Left renal cortex interstitium (tissue), 4 donors: ENCODE measurements around the gene MIPOL1. TPM values are rescaled to one million over a fixed set of nuclear protein-coding genes. Genes with fewer than 3 reads are reported as not detected.
"Not testable (repeated sequence)": the region's sequence is repeated elsewhere in the genome, so short reads cannot be mapped to it uniquely, and the experiment has no call there.

Experiments
- DNase-seq, 4 donors: peaks; one replicate each; pipeline ENCODE4 v3.0.0-alpha.2; 2013; ENCODE audit warnings: low read depth in 4 of 4, low spot score in 2 of 4, missing footprints in 1 of 4
- polyA plus RNA-seq, 4 donors: library from polyadenylated mRNA; unstranded; fragments of 120-200 nt; gene quantifications; one replicate each; pipeline ENCODE4 v1.2.1, GENCODE V29; 2013; ENCODE audit not compliant: insufficient read length in 4 of 4

MIPOL1 gene
- polyA plus RNA-seq, 4 donors = 10.4 to 12.8 (median 11.7) TPM

GRCh38 chr14:37376944-37377609, 179.3 kb downstream of the MIPOL1 start:
- DNase-seq = no peak

- no peak for DNase-seq
Measured at GRCh38 chr14:37384870-37385596, 187.3 kb downstream of the MIPOL1 start.

DNA sequence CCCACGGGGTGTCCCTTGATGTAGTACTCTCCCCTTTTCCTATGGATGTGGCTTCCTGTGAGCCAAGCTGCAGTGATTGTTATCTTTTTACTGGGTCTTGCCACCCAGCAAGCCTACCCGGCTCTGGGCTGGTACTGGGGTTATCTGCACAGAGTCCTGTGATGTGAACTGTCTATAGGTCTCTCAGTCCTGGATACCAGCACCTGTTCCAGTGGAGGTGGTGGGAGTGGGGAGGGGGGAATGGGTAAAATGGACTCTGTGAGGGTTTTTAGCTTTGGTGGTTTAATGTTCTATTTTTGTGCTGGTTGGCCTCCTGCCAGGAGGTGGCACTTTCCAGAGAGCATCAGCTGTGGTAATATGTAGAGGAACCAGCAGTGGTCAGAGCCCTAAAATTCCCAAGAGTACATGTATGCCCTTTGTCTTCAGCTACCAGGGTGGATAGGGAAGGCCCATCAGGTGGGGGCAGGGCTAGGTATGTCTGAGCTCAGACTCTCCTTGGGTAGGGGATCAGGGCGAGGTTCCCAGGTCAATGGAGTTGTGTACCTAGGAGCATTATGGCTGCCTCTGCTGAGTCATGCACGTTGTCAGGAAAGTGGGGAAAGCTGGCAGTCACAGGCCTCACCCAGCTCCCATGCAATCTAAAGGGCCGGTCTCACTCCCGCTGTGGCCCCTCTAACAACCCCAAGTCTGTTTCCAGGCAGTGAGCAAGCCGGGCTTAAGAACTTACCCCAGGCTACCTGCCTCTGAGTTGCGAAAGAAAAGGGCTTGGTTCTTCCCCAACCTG, 199.6 kb downstream of the MIPOL1 start:
- not testable (repeated sequence) for DNase-seq

GRCh38 chr14:37397941-37398215, 200.1 kb downstream of the MIPOL1 start:
- no peak for DNase-seq

DNA sequence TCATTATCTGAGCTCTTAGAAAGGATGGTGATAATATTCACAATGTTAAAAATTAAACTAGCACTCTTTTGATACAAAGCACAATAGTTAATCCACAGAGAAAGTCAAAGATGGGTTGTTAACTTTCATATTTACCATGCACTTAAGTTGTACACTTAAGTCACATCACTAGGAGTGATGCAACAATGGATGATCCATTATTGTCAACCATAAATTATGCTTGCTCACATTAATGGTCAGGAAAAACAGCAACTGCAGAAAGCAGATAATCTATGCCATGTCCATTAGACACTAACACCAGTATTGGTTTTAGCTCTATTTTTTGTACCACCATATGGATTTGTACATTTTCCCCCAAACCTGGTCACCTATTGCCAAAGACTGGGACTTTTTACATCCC, 201.8 kb downstream of the MIPOL1 start:
- DNase-seq = no peak

DNA sequence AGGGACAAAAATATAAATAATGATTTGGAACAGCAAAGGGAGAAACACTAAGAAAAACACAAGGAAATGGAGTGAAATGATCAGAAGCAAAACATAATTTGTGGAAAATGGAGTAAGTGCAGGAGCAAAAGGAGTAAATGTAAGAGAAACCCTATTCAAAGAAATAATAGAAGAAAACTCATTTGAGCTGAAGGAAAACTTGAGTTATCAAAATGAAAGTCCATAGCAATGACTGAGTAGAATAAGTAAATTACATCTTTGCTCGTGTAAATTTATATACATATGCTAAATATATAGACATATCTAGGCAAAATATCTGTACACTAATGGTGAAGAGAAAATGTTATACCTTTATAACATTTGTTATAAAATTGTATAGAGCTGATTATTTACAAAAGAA, 203.4 kb downstream of the MIPOL1 start:
- DNase-seq = no peak

- DNase-seq = no peak
Measured at GRCh38 chr14:37403626-37404025, 205.9 kb downstream of the MIPOL1 start.

DNA sequence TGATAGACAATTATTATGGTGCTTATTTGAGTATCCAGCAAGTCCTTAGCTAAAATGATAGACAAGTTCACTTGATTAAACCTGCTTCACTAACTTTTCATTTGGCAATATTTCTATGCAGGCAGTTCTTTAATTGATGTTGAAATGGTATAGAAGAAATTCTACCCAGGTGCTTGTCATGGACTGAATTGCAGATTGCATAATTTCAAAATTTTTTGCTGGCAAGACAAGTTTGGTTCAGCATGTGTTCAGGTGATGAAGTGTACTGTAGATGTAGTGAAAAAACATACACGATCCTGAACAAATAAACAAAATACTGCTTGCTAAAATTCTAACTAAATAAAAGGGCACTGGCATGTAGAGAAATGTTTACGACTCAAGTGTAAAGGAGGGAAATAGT, 208.4 kb downstream of the MIPOL1 start:
- no peak for DNase-seq

GRCh38 chr14:37411079-37411735, 213.5 kb downstream of the MIPOL1 start:
- DNase-seq = no peak

DNA sequence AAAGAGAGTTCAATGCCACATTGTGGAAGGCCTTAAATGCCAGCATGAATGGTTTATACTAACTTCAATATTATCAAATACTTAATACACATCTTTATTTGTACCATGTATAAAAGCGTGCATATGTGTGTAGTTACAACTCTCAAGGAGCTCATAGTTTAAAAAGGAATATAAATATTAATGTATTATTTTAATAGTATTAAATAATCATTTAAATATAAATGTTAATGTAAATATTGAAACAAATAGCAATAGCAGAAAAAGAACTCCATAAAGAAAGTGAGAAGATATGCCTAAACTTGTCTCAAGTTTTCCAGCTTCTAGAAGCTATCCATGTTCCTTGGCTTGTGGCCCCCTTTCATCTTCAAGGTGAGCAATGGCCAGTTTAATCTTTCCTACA, 215.3 kb downstream of the MIPOL1 start:
- no peak for DNase-seq

- DNase-seq = no peak
Measured at GRCh38 chr14:37413504-37414003, 215.8 kb downstream of the MIPOL1 start.

GRCh38 chr14:37416264-37416663, 218.5 kb downstream of the MIPOL1 start:
- no peak for DNase-seq

GRCh38 chr14:37417151-37417550, 219.4 kb downstream of the MIPOL1 start:
- no peak for DNase-seq

- DNase-seq = no peak
Measured at GRCh38 chr14:37417833-37418232, 220.1 kb downstream of the MIPOL1 start.

GRCh38 chr14:37420622-37421021, 222.9 kb downstream of the MIPOL1 start:
- DNase-seq = no peak

GRCh38 chr14:37422319-37422718, 224.6 kb downstream of the MIPOL1 start:
- no peak for DNase-seq

- no peak for DNase-seq
Measured at GRCh38 chr14:37422748-37423147, 225.0 kb downstream of the MIPOL1 start.

DNA sequence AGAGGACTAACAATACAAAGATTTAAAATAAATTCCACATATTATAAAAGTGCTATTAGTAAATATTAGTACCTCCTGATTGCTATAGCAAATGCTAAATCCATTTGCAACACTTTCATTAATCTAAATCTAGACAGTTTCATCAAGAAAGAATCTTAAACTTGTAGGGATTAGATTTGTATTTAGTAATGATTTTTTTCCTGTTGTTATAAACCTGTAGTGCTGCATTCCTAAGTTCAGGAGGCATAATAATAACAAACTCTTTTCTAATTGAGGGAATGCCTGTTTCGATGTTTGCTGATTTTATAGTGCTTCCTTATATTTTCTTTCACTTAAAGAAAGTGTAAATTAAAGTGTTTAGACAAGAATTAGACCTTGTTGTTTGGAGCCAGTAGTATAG, 231.2 kb downstream of the MIPOL1 start:
- no peak for DNase-seq

DNA sequence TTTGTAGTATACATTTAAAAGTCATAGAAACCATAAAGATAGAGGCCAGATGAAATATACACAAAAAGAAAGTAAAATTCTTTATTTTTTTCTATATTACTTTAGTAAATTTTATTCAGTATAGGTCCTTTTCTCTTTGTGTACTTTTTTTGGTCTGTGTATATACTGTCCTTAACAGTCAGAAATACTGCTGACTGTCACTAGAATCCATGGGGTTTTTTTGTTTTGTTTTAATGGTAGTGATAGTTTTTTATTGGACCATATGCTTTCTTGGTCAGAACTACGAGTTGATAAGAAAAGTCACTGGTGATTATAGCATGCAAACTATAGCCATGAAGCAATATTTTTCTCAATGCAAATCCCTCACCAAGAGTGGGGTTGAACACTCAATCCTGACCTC, 231.9 kb downstream of the MIPOL1 start:
- no peak for DNase-seq

DNA sequence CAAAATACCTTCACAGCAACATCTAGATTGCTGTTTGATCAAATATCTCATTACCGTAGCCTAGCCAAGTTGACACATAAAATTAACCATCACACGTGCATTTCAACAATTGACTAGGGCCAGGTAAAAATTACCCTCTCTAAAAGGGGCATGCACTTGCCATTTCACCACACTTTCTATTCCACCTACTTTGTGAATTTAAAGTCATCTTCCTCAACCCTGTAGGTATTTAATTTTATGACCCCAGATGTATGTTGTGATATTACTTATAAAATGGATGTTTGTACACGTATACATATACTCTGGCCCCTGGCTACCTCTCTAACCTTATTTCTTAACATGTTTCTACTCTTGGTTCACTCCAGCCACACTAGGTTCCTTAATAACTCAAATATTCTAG, 237.1 kb downstream of the MIPOL1 start:
- no peak for DNase-seq

- DNase-seq = no peak
Measured at GRCh38 chr14:37436519-37436918, 238.8 kb downstream of the MIPOL1 start.
